Effector memory CD8-positive, alpha-beta T cell (primary cell): Measurements from ENCODE around the gene TUBA1B.
"Not testable (repeated sequence)": the region's sequence is repeated elsewhere in the genome, so short reads cannot be mapped to it uniquely, and the experiment has no call there.

ENCODE experiments used
- ATAC-seq: fragments of 150-1000 bp; cut with Tn5 transposase; replicated peaks from 2 replicates; pipeline ENCODE4 v1.10.0; 2021; ENCODE audit warnings: mild to moderate bottlenecking, moderate library complexity
- DNase-seq, 3 experiments: peaks; one replicate each; pipeline ENCODE4 v3.0.0; 2021
- H3K27ac Mint-ChIP-seq, 2 donors: one replicate each; pipeline ENCODE4 v1.8.0; 2022; ENCODE audit warnings: mild to moderate bottlenecking in 2 of 2, mixed read lengths in 2 of 2, moderate library complexity in 2 of 2
- H3K27me3 Mint-ChIP-seq, 2 donors: one replicate each; pipeline ENCODE4 v1.8.0; 2022; ENCODE audit warnings: mixed read lengths in 2 of 2
- H3K36me3 Mint-ChIP-seq: one replicate; pipeline ENCODE4 v1.8.0; 2022; ENCODE audit warnings: mild to moderate bottlenecking, moderate library complexity, mixed read lengths; ENCODE audit not compliant: insufficient read depth
- H3K4me1 Mint-ChIP-seq, 2 donors: one replicate each; pipeline ENCODE4 v1.8.0; 2022; ENCODE audit warnings: low read depth in 2 of 2, mixed read lengths in 2 of 2
- H3K4me3 Mint-ChIP-seq, 2 donors: one replicate each; pipeline ENCODE4 v1.8.0; 2022; ENCODE audit warnings: mild to moderate bottlenecking in 2 of 2, mixed read lengths in 2 of 2, moderate library complexity in 2 of 2
- H3K9me3 Mint-ChIP-seq, 2 donors: one replicate each; pipeline ENCODE4 v1.8.0; 2022; ENCODE audit warnings: mixed read lengths in 2 of 2

Gene TUBA1B

DNA sequence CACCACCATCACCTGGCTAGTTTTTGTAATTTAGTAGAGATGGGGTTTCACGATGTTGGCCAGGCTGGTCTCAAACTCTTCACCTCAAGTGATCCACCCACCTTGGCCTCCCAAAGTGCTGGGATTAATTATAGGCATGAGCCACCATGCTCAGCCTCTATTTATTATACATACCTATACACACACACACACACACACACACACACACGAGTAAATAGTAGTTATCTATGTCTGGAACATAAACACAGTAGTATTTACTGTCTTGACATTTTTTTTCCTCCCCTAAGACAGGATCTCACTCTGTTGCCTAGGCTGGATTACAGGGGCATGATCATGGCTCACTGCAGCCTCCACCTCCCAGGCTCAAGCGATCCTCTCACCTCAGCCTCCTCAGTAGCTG, 5.8 kb upstream of the TUBA1B start:
- ATAC-seq, H3K36me3 Mint-ChIP-seq, H3K27ac Mint-ChIP-seq, DNase-seq, H3K9me3 Mint-ChIP-seq, H3K27me3 Mint-ChIP-seq, H3K4me1 Mint-ChIP-seq, H3K4me3 Mint-ChIP-seq: not testable (repeated sequence)

- Mint-ChIP-seq H3K27ac (no peak overlapping the region), H3K4me3 (no peak overlapping the region), H3K27me3 (no peaks in the 10 kb centered on the region), H3K4me1 (peaks cover 23 to 26% of the 10 kb centered on the region in 2 donors), H3K9me3 (no peaks in the 10 kb centered on the region), H3K36me3 (peaks cover 33% of the 10 kb centered on the region)
- no peak for DNase-seq
- no peak for ATAC-seq
Observed at GRCh38 chr12:49133590-49133989, 2.4 kb upstream of the TUBA1B start.

GRCh38 chr12:49133014-49133413, 1.8 kb upstream of the TUBA1B start:
- H3K36me3 Mint-ChIP-seq = peaks cover 39% of the 10 kb centered on the region
- ATAC-seq (no peak), DNase-seq (no peak)
- peaks cover 23 to 26% of the 10 kb centered on the region in 2 donors for H3K4me1 Mint-ChIP-seq
- no peaks in the 10 kb centered on the region for H3K27me3 Mint-ChIP-seq
- no peak overlapping the region for H3K27ac Mint-ChIP-seq
- no peaks in the 10 kb centered on the region for H3K9me3 Mint-ChIP-seq
- H3K4me3 Mint-ChIP-seq = no peak overlapping the region

DNA sequence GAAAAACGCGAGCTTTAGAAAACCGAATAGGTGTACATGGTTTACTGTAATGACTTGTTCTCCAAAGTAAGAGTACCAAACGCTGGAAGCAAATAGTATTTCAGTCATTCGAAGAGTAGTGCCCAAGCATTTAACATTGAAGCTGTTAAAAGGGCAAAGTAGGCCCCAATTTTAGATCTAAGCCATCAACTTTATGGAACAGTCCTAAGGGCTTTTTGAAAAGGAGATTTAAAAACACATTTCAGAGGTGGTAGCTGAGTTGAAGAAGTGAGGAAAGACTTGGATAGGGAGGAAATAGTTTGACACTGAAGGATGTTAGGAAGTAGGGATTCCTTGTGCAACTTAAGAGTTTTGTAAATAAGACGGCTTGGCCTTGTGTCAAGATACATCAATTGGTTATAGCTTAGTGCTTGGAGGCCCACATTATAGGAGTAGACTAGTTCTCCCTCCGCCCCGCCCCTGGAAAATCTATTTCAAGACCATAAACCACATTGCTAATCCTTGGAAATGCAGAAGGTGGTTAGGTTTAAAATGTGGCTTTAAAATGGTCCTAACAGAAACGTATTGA, 783 bp upstream of the TUBA1B start:
- peak overlapping the region; percentile 97 for H3K4me3 Mint-ChIP-seq
- peak overlapping the region; percentile 96 to 98 for H3K27ac Mint-ChIP-seq
- no peaks in the 10 kb centered on the region for H3K27me3 Mint-ChIP-seq
- ATAC-seq (no peak), DNase-seq (no peak)
- no peaks in the 10 kb centered on the region for H3K9me3 Mint-ChIP-seq
- H3K36me3 Mint-ChIP-seq = peaks cover 49% of the 10 kb centered on the region
- H3K4me1 Mint-ChIP-seq = peaks cover 25 to 30% of the 10 kb centered on the region in 2 donors

DNA sequence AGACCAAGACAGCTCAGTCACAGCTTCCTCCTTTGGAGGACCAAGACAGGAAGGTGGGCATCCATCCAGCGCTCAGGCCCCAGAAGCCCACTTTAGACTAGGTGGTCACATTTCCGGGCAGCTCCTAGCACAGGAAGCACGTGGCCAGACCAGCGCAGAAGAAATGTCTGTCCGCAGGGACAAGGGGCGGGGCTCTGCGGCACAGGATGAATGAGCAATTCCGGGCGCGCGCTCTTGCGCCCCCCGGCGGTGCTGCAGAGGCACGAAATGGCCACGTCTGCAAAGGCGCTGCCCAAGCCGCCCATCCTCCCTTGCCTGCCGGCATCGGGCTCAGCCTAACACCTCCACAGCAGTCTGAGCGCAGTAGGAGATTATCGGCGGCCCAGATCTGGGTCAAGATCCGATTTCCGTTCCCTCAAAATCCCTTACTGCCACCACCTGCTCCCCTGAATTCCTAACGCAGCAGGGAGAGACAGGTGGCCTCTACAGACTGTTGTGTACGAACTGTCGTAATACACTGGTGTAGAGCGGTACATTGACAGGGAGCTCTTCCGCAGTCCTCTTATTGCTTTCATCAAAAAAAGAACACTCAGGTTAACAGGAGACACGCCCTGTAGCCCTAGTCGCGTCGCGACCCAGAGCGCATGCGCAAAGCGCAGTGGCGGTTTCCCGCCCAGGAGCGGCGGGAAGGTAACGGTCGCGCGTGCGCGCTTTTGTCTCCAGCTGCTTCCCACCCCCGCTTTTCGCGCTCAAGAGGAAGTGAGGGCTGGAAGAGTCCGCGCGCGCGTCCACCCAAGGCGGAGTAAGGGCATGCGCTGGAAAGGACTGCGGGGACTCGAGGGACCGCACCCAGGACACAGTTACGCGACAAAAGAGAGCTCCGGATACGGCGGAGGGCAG, 794 bp downstream of the TUBA1B start:
- H3K27ac Mint-ChIP-seq = peak overlapping the region; percentile 96 to 98
- no peaks in the 10 kb centered on the region for H3K27me3 Mint-ChIP-seq
- DNase-seq (peak; percentile 86 to 88 (median 87)), ATAC-seq (peak; percentile 66)
- no peaks in the 10 kb centered on the region for H3K9me3 Mint-ChIP-seq
- H3K36me3 Mint-ChIP-seq = peaks cover 58% of the 10 kb centered on the region
- H3K4me1 Mint-ChIP-seq = peaks cover 25 to 31% of the 10 kb centered on the region in 2 donors
- H3K4me3 Mint-ChIP-seq = peak overlapping the region; percentile 97

DNA sequence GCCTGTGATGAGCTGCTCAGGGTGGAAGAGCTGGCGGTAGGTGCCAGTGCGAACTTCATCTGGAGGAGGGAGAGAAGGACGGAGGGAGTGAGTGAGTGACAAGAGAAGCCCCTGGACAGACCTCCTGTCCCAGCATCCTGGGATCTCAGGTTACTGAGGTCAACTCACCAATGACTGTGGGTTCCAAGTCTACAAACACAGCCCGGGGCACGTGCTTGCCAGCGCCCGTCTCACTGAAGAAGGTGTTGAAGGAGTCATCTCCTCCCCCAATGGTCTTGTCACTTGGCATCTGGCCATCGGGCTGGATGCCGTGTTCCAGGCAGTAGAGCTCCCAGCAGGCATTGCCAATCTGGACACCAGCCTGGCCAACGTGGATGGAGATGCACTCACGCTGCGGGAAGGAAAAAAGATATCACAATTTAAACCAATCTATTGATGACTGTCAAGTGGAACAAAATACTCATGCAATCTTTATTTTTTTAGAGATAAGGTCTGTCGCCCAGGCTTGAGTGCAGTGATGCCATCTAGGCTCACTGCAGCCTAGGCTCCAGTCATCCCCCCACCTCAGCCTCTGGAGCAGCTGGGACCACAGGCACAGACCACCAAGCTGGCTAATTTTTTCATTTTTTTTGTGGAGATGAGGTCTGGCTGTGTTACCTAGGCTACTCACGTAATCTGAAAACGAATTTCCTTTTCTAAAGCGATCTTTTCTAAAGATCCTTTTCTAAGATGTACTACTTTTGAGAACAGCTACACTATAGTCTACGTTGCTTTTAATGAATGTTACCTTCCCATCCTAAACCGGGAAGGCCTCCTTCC, 1.7 kb downstream of the TUBA1B start:
- no peaks in the 10 kb centered on the region for H3K9me3 Mint-ChIP-seq
- H3K27ac Mint-ChIP-seq = peak overlapping the region; percentile 96 to 98
- H3K36me3 Mint-ChIP-seq = peaks cover 54% of the 10 kb centered on the region
- H3K27me3 Mint-ChIP-seq = no peaks in the 10 kb centered on the region
- no peak for DNase-seq
- ATAC-seq = no peak
- peak overlapping the region; percentile 97 for H3K4me3 Mint-ChIP-seq
- peaks cover 25 to 31% of the 10 kb centered on the region in 2 donors for H3K4me1 Mint-ChIP-seq

GRCh38 chr12:49127971-49128370, 3.2 kb downstream of the TUBA1B start:
- not testable (repeated sequence) for DNase-seq, ATAC-seq, H3K27ac Mint-ChIP-seq, H3K4me3 Mint-ChIP-seq, H3K27me3 Mint-ChIP-seq, H3K9me3 Mint-ChIP-seq
- Mint-ChIP-seq H3K36me3 (peaks cover 53% of the 10 kb centered on the region), H3K4me1 (peaks cover 25 to 31% of the 10 kb centered on the region in 2 donors)

- H3K36me3 Mint-ChIP-seq = peaks cover 55% of the 10 kb centered on the region
- no peaks in the 10 kb centered on the region for H3K9me3 Mint-ChIP-seq
- peaks cover 25 to 26% of the 10 kb centered on the region in 2 donors for H3K4me1 Mint-ChIP-seq
- ATAC-seq (no peak), DNase-seq (no peak)
- no peak overlapping the region for H3K4me3 Mint-ChIP-seq
- no peaks in the 10 kb centered on the region for H3K27me3 Mint-ChIP-seq
- H3K27ac Mint-ChIP-seq = peak overlapping the region; percentile 35 to 88
Observed at GRCh38 chr12:49126852-49127763, 4.1 kb downstream of the TUBA1B start.

GRCh38 chr12:49121047-49121696, 10.0 kb downstream of the TUBA1B start:
- no peak for ATAC-seq
- Mint-ChIP-seq H3K4me1 (no peaks in the 10 kb centered on the region), H3K27me3 (no peaks in the 10 kb centered on the region), H3K27ac (no peak overlapping the region), H3K9me3 (no peaks in the 10 kb centered on the region), H3K36me3 (peaks cover 3% of the 10 kb centered on the region), H3K4me3 (no peak overlapping the region)
- no peak for DNase-seq

GRCh38 chr12:49111206-49111605, 20.0 kb downstream of the TUBA1B start:
- Mint-ChIP-seq H3K4me3 (peak overlapping the region; percentile 99 to 100), H3K36me3 (peaks cover 9% of the 10 kb centered on the region), H3K9me3 (no peaks in the 10 kb centered on the region), H3K27me3 (no peaks in the 10 kb centered on the region), H3K4me1 (peaks cover 26 to 31% of the 10 kb centered on the region in 2 donors), H3K27ac (peak overlapping the region; percentile 99)
- DNase-seq = no peak
- ATAC-seq = no peak

GRCh38 chr12:49110464-49111155, 20.6 kb downstream of the TUBA1B start, which contains the start of gene LMBR1L:
Gene LMBR1L, minus strand, starts transcription at chr12:49110847. Its CDS starts 292 bp downstream, at chr12:49110555.
- Mint-ChIP-seq H3K27me3 (no peaks in the 10 kb centered on the region), H3K4me1 (peaks cover 28 to 31% of the 10 kb centered on the region in 2 donors), H3K4me3 (peak within 1 kb of the TSS; percentile 99 to 100), H3K9me3 (no peaks in the 10 kb centered on the region), H3K27ac (peak within 1 kb of the TSS; percentile 99), H3K36me3 (peaks cover 10% of the 10 kb centered on the region)
- DNase-seq (peak; percentile 96 to 98 (median 97)), ATAC-seq (peak; percentile 91)
